Left ventricle myocardium superior (tissue), 1 donor: Measurements from ENCODE around the gene CCSER2. TPM values are rescaled to one million over a fixed set of nuclear protein-coding genes. Genes with fewer than 3 reads are reported as not detected.
"Not testable (repeated sequence)": the region's sequence is repeated elsewhere in the genome, so short reads cannot be mapped to it uniquely, and the experiment has no call there.

Experiments used
- ATAC-seq: fragments of 200-7000 bp; cut with Tn5 transposase; one replicate; pipeline ENCODE4 v1.9.1; 2020; ENCODE audit warnings: mild to moderate bottlenecking, moderate library complexity
- DNase-seq: peaks from one replicate; pipeline ENCODE4 v3.0.0-alpha.2; 2020
- intact Hi-C: fragments of 100-400 bp; cut with micrococcal nuclease; formaldehyde crosslinking; loops from one replicate; pipeline ENCODE4 v1.11.0; 2022
- total RNA-seq: library from RNA; stranded (reverse); fragmentation: NEBNext Ultra II Directional; extraction: Animal tissue kit (Norgen Biotek cat#: 25700); gene quantifications from one replicate; pipeline ENCODE4 v1.2.1, GENCODE V29; 2021
- donor health status: DM: no; HTN: yes; CAD: no; lungs with severe emphysema.

CCSER2 gene
- total RNA-seq, 1 donor from 2014 or later = 163 TPM

- DNase-seq (no peak), ATAC-seq (no peak)
- intact Hi-C loops = no loop called here
Measured at GRCh38 chr10:84310470-84310869, 17.9 kb upstream of the CCSER2 start.

GRCh38 chr10:84311576-84311975 lies 16.8 kb upstream of the CCSER2 start:
- DNase-seq (no peak), ATAC-seq (no peak)
- intact Hi-C loops = no loop called here

- ATAC-seq = no peak
- intact Hi-C loops = no loop called here
- DNase-seq = no peak
Measured at GRCh38 chr10:84312816-84313215, 15.6 kb upstream of the CCSER2 start.

GRCh38 chr10:84314275-84314674 lies 14.1 kb upstream of the CCSER2 start:
- ATAC-seq = no peak

GRCh38 chr10:84317174-84317573 lies 11.2 kb upstream of the CCSER2 start:
- DNase-seq (no peak), ATAC-seq (no peak)
- intact Hi-C loops = no loop called here

More at GRCh38 chr10:84314275-84314674, 14.1 kb upstream of the CCSER2 start:
- intact Hi-C loops = no loop called here
- DNase-seq = no peak

- no peak for ATAC-seq
- intact Hi-C loops = no loop called here
- no peak for DNase-seq
Measured at GRCh38 chr10:84321902-84322301, 6.5 kb upstream of the CCSER2 start.

- DNase-seq, intact Hi-C loops, ATAC-seq: not testable (repeated sequence)
Measured at GRCh38 chr10:84323566-84323965, 4.8 kb upstream of the CCSER2 start.

- intact Hi-C loops, DNase-seq, ATAC-seq: not testable (repeated sequence)
Measured at GRCh38 chr10:84326995-84327394, 1.4 kb upstream of the CCSER2 start.

- ATAC-seq (no peak), DNase-seq (no peak)
Measured at GRCh38 chr10:84329196-84329611, 815 bp downstream of the CCSER2 start.

GRCh38 chr10:84329986-84330651 lies 1.7 kb downstream of the CCSER2 start:
- DNase-seq (no peak), ATAC-seq (no peak)
- intact Hi-C loops = no loop called here

More at GRCh38 chr10:84329196-84329611, 815 bp downstream of the CCSER2 start:
- intact Hi-C loops = no loop called here

GRCh38 chr10:84331091-84331490 lies 2.7 kb downstream of the CCSER2 start:
- DNase-seq (no peak), ATAC-seq (no peak)
- intact Hi-C loops = no loop called here

GRCh38 chr10:84333864-84334451 lies 5.6 kb downstream of the CCSER2 start:
- ATAC-seq (peak; percentile 16), DNase-seq (no peak)
- intact Hi-C loops = no loop called here

- DNase-seq = no peak
- peak; percentile 78 for ATAC-seq
Measured at GRCh38 chr10:84334811-84335210, 6.4 kb downstream of the CCSER2 start.

GRCh38 chr10:84335516-84335915 lies 7.1 kb downstream of the CCSER2 start:
- ATAC-seq (peak; percentile 81), DNase-seq (no peak)
- intact Hi-C loops = no loop called here

More at GRCh38 chr10:84334811-84335210, 6.4 kb downstream of the CCSER2 start:
- intact Hi-C loops = no loop called here

- intact Hi-C loops = no loop called here
- ATAC-seq (no peak), DNase-seq (no peak)
Measured at GRCh38 chr10:84336406-84337090, 8.2 kb downstream of the CCSER2 start.

GRCh38 chr10:84337199-84337598 lies 8.8 kb downstream of the CCSER2 start:
- intact Hi-C loops = no loop called here
- DNase-seq (no peak), ATAC-seq (no peak)

- intact Hi-C loops = no loop called here
- ATAC-seq = no peak
- DNase-seq = no peak
Measured at GRCh38 chr10:84339025-84339424, 10.6 kb downstream of the CCSER2 start.

GRCh38 chr10:84340187-84340586 lies 11.8 kb downstream of the CCSER2 start:
- DNase-seq (no peak), ATAC-seq (no peak)
- intact Hi-C loops = no loop called here

- intact Hi-C loops = no loop called here
- no peak for ATAC-seq
- DNase-seq = no peak
Measured at GRCh38 chr10:84340632-84341537, 12.5 kb downstream of the CCSER2 start.

GRCh38 chr10:84341538-84341856 lies 13.1 kb downstream of the CCSER2 start:
- DNase-seq = no peak
- no peak for ATAC-seq
- intact Hi-C loops = no loop called here
